Ovary (tissue), 3 donors: ENCODE data around the gene GNB1L.

ENCODE experiments used
- POLR2A ChIP-seq: fragments of 450-650 bp; IDR thresholded peaks from one replicate; pipeline ENCODE4 v1.6.1; 2017; ENCODE audit warnings: antibody characterized with exemption, mild to moderate bottlenecking, moderate library complexity
- TF ChIP-seq, protein P1 (sequence below), 3 donors: fragments of 450-650 bp in 2 of 3; fragments of 200-600 bp in 1 of 3; IDR thresholded peaks; one replicate each; pipeline versions ENCODE4 v1.5.1 to v1.8.0; 2016 to 2022; ENCODE audit warnings: antibody characterized with exemption in 3 of 3, mild to moderate bottlenecking in 1 of 3
- donor health status: DM: no; HTN: no; CAD: no.

DNA sequence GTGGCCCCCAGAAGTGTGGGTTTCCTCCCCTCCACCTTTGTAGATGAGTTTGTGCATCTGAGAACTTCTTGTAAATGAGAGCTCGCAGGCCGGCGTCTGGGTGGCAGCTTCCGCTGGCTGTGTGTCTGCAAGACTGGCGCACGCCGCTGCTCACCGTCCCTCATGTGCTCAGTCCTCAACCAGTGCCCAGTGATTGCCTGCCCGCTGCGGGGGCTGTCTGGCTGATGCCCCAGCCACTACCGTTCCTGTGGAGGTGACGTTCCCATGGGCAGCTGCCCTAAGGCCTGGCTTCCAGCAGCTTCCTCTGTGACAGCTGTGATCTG, 85.3 kb downstream of the GNB1L start:
- TF ChIP-seq, protein P1, sequence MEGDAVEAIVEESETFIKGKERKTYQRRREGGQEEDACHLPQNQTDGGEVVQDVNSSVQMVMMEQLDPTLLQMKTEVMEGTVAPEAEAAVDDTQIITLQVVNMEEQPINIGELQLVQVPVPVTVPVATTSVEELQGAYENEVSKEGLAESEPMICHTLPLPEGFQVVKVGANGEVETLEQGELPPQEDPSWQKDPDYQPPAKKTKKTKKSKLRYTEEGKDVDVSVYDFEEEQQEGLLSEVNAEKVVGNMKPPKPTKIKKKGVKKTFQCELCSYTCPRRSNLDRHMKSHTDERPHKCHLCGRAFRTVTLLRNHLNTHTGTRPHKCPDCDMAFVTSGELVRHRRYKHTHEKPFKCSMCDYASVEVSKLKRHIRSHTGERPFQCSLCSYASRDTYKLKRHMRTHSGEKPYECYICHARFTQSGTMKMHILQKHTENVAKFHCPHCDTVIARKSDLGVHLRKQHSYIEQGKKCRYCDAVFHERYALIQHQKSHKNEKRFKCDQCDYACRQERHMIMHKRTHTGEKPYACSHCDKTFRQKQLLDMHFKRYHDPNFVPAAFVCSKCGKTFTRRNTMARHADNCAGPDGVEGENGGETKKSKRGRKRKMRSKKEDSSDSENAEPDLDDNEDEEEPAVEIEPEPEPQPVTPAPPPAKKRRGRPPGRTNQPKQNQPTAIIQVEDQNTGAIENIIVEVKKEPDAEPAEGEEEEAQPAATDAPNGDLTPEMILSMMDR (IDR thresholded peaks at IDR 0.05): no peak
- TF ChIP-seq POLR2A: no peak
